Endothelial cell of umbilical vein (primary cell): Measurements from ENCODE around the gene GUCD1.

Source experiments
- EZH2 ChIP-seq: IDR thresholded peaks from 2 replicates; pipeline ENCODE4 v1.6.1; 2012; ENCODE audit warnings: borderline replicate concordance, low read depth, mild to moderate bottlenecking, moderate library complexity, low read length, inconsistent platforms; ENCODE audit not compliant: severe bottlenecking
- FOS ChIP-seq: IDR thresholded peaks from 2 replicates; pipeline ENCODE4 v1.6.1; 2011; ENCODE audit warnings: mild to moderate bottlenecking, low read length, moderate library complexity, borderline replicate concordance; ENCODE audit not compliant: insufficient read depth
- GATA2 ChIP-seq: IDR thresholded peaks from 2 replicates; pipeline ENCODE4 v1.7.0; 2011; ENCODE audit warnings: low read depth, mild to moderate bottlenecking, moderate library complexity, mixed read lengths, low read length; ENCODE audit not compliant: insufficient read length, insufficient read depth
- JUN ChIP-seq: IDR thresholded peaks from 2 replicates; pipeline ENCODE4 v1.6.1; 2011; ENCODE audit warnings: borderline replicate concordance, low read depth; ENCODE audit not compliant: insufficient read length, insufficient read depth
- MYC ChIP-seq: IDR thresholded peaks from one replicate; pipeline ENCODE4 v1.6.1; 2011; ENCODE audit warnings: mild to moderate bottlenecking, low read depth, low read length
- POLR2A ChIP-seq: IDR thresholded peaks from 2 replicates; pipeline ENCODE4 v1.6.1; 2012; ENCODE audit warnings: low read depth, mild to moderate bottlenecking, control low read depth, low read length
- POLR2AphosphoS5 ChIP-seq: IDR thresholded peaks from 2 replicates; pipeline ENCODE4 v1.6.1; 2012; ENCODE audit warnings: low read depth, mild to moderate bottlenecking, control low read depth, low read length, moderate library complexity; ENCODE audit not compliant: insufficient read depth
- TF ChIP-seq, protein P1 (sequence below), 2 donors: IDR thresholded peaks; 1 replicate in 1 of 2; 2 replicates in 1 of 2; pipeline ENCODE4 v1.5.1; 2011; ENCODE audit warnings: low read length in 2 of 2, mild to moderate bottlenecking in 2 of 2, moderate library complexity in 2 of 2, control low read depth in 1 of 2, inconsistent platforms in 1 of 2, low read depth in 1 of 2; ENCODE audit not compliant: insufficient read depth in 1 of 2; ENCODE audit errors: extremely low read depth in 1 of 2
- TF ChIP-seq, protein P2 (sequence below): IDR thresholded peaks from 2 replicates; pipeline ENCODE4 v1.6.1; 2011; ENCODE audit not compliant: insufficient read depth, insufficient read length

DNA sequence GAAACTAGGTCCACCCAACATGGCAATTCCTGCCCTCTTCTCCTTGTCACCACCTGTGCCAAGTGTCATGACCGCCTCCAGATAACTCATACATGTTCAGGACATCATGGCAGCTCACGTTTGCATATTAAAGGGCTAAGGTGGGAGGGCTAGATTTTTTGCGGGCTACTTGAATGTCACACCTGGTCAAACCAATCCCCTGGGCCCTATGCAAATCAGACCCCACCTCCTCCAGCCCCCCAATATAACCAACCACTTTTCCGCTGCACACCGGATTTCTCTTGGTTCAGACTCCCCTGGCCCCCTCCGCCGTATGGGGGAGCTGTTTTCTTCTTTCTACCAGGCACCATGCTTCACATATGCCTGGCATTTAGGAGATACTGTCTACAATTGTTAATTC is 47.2 kb downstream of the GUCD1 start:
- TF ChIP-seq, protein P1, sequence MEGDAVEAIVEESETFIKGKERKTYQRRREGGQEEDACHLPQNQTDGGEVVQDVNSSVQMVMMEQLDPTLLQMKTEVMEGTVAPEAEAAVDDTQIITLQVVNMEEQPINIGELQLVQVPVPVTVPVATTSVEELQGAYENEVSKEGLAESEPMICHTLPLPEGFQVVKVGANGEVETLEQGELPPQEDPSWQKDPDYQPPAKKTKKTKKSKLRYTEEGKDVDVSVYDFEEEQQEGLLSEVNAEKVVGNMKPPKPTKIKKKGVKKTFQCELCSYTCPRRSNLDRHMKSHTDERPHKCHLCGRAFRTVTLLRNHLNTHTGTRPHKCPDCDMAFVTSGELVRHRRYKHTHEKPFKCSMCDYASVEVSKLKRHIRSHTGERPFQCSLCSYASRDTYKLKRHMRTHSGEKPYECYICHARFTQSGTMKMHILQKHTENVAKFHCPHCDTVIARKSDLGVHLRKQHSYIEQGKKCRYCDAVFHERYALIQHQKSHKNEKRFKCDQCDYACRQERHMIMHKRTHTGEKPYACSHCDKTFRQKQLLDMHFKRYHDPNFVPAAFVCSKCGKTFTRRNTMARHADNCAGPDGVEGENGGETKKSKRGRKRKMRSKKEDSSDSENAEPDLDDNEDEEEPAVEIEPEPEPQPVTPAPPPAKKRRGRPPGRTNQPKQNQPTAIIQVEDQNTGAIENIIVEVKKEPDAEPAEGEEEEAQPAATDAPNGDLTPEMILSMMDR (IDR thresholded peaks at IDR 0.05; ENCODE audit: extremely low read depth in 1 of 2, insufficient read depth in 1 of 2, low read depth in 1 of 2, low read length in 2 of 2) = no peak
- TF ChIP-seq POLR2A (no peak), EZH2 (no peak), POLR2AphosphoS5 (no peak), MYC (no peak), FOS (no peak), JUN (no peak), GATA2 (no peak)
- TF ChIP-seq, protein P2, sequence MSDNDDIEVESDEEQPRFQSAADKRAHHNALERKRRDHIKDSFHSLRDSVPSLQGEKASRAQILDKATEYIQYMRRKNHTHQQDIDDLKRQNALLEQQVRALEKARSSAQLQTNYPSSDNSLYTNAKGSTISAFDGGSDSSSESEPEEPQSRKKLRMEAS = no peak
